HL-60/S4 (cell line): ENCODE measurements around the gene PAPOLB.

Experiments used
- in situ Hi-C: fragments of 300-500 bp; cut with MboI; formaldehyde crosslinking; loops from 2 replicates; pipeline ENCODE4 v1.14.3; 2022; ENCODE audit warnings: low sequenced_read_pairs

The PAPOLB gene

GRCh38 chr7:4878336-4879335, 16.8 kb upstream of the PAPOLB start:
- in situ Hi-C loops, result no loop called here

GRCh38 chr7:4876586-4876985, 14.8 kb upstream of the PAPOLB start:
- in situ Hi-C loops, result no loop called here

GRCh38 chr7:4875391-4875790, 13.6 kb upstream of the PAPOLB start:
- in situ Hi-C loops, result no loop called here

GRCh38 chr7:4873071-4873944, 11.5 kb upstream of the PAPOLB start:
- in situ Hi-C loops, result no loop called here

GRCh38 chr7:4871930-4872675, 10.3 kb upstream of the PAPOLB start:
- in situ Hi-C loops, result no loop called here

- in situ Hi-C loops, result no loop called here
Measured at GRCh38 chr7:4871056-4871680, 9.3 kb upstream of the PAPOLB start.

GRCh38 chr7:4868493-4868892, 6.7 kb upstream of the PAPOLB start:
- in situ Hi-C loops, result no loop called here

GRCh38 chr7:4866528-4867496, 5.0 kb upstream of the PAPOLB start:
- in situ Hi-C loops, result no loop called here

GRCh38 chr7:4862156-4862555, 326 bp upstream of the PAPOLB start:
- in situ Hi-C loops, result no loop called here

- in situ Hi-C loops, result no loop called here
Measured at GRCh38 chr7:4861227-4861626, 603 bp downstream of the PAPOLB start.

GRCh38 chr7:4857189-4857588, 4.6 kb downstream of the PAPOLB start:
- in situ Hi-C loops, result no loop called here

GRCh38 chr7:4856336-4857057, 5.3 kb downstream of the PAPOLB start:
- in situ Hi-C loops, result no loop called here

- in situ Hi-C loops, result no loop called here
Measured at GRCh38 chr7:4854916-4855315, 6.9 kb downstream of the PAPOLB start.

GRCh38 chr7:4851459-4852422, 10.1 kb downstream of the PAPOLB start:
- in situ Hi-C loops, result no loop called here

- in situ Hi-C loops, result no loop called here
Measured at GRCh38 chr7:4850262-4850795, 11.5 kb downstream of the PAPOLB start.

GRCh38 chr7:4849390-4849789, 12.4 kb downstream of the PAPOLB start:
- in situ Hi-C loops, result loop anchor here (25.0 kb wide), 1 partner anchor 238 kb away; no protein-coding TSS in a partner anchor

GRCh38 chr7:4845740-4846142, 16.1 kb downstream of the PAPOLB start:
- in situ Hi-C loops, result loop anchor here (25.0 kb wide), 1 partner anchor 242 kb away; no protein-coding TSS in a partner anchor
